GM12878 (cell line): ENCODE data around the gene TFR2. TPM values are rescaled to one million over a fixed set of nuclear protein-coding genes. Genes with fewer than 3 reads are reported as not detected.

Source experiments
- ATAC-seq: fragments of 200-7000 bp; cut with Tn5 transposase; 3 replicates; pipeline ENCODE4 v1.9.1; 2020; ENCODE audit warnings: mild to moderate bottlenecking, moderate library complexity
- BruUV-seq: library from RNA; stranded (reverse); fragments of 400-500 nt; replicated peaks from 2 replicates; lab custom pipeline; 2021; lab: Mats Ljungman, UMichigan
- CTCF ChIA-PET: fragments of 300-600 bp; sonication (Branson Sonifier 250); formaldehyde crosslinking; extraction: SDS; loops from one replicate; lab custom pipeline; 2021; ENCODE audit warnings: inconsistent platforms; lab: Yijun Ruan, JAX
- POLR2A ChIA-PET: fragments of 350-600 bp; formaldehyde crosslinking; extraction: SDS; loops from one replicate; lab custom pipeline; 2021; ENCODE audit warnings: inconsistent platforms; lab: Charles Lee
- RAD21 ChIA-PET: fragments of 300-600 bp; sonication (Branson Sonifier 250); formaldehyde crosslinking; loops from one replicate; lab custom pipeline; 2023; ENCODE audit warnings: antibody characterized with exemption; ENCODE audit not compliant: unreplicated experiment; lab: Charles Lee
- SMC1A ChIA-PET: fragments of 300-600 bp; sonication (Branson Sonifier 250); formaldehyde crosslinking; loops from one replicate; lab custom pipeline; 2023; ENCODE audit not compliant: unreplicated experiment, uncharacterized antibody; lab: Charles Lee
- DNase-seq: peaks from one replicate; pipeline ENCODE4 v3.0.0-alpha.2; 2011; ENCODE audit warnings: low read depth, low spot score
- FAIRE-seq: peaks from 3 replicates; lab custom pipeline; 2011; peaks lifted over from hg19 to GRCh38; lab: Jason Lieb, UNC
- H2AFZ ChIP-seq: 2 replicates; pipeline ENCODE4 v1.6.0; 2011; ENCODE audit warnings: low read depth, low read length, control low read depth; ENCODE audit not compliant: control insufficient read depth
- H3K27ac ChIP-seq: 2 replicates; pipeline ENCODE4 v1.5.1; 2011; ENCODE audit warnings: control low read depth; ENCODE audit not compliant: control insufficient read depth, insufficient read depth
- H3K27me3 ChIP-seq, 2 experiments: replicated peaks in 1 of 2; 2 replicates each; pipeline versions ENCODE4 v1.6.0 to v1.6.1; 2011; ENCODE audit warnings: low read length in 1 of 2; ENCODE audit not compliant: control insufficient read depth in 2 of 2, insufficient read depth in 2 of 2
- H3K36me3 ChIP-seq, 2 experiments: 2 replicates each; pipeline ENCODE4 v1.5.1; 2011; ENCODE audit warnings: low read length in 1 of 2; ENCODE audit not compliant: control insufficient read depth in 2 of 2, insufficient read depth in 2 of 2
- H3K4me1 ChIP-seq: 2 replicates; pipeline ENCODE4 v1.6.1; 2011; ENCODE audit warnings: mild to moderate bottlenecking, low read length, moderate library complexity, mixed read lengths; ENCODE audit not compliant: control insufficient read depth, insufficient read depth
- H3K4me2 ChIP-seq: 2 replicates; pipeline ENCODE4 v1.6.0; 2011; ENCODE audit warnings: control low read depth; ENCODE audit not compliant: control insufficient read depth, insufficient read depth
- H3K4me3 ChIP-seq: fragments of 200-600 bp; sonication (generic); 2 replicates; pipeline ENCODE4 v1.5.1; 2016
- H3K79me2 ChIP-seq: 2 replicates; pipeline ENCODE4 v1.6.0; 2011; ENCODE audit warnings: low read length; ENCODE audit not compliant: control insufficient read depth, insufficient read depth
- H3K9ac ChIP-seq: 2 replicates; pipeline ENCODE4 v1.8.0; 2011; ENCODE audit warnings: low read length, control low read depth, mixed read lengths; ENCODE audit not compliant: control insufficient read depth, insufficient read depth
- H3K9me3 ChIP-seq: replicated peaks from 3 replicates; pipeline ENCODE4 v1.5.1; 2011; ENCODE audit warnings: mild to moderate bottlenecking, low read length; ENCODE audit not compliant: control insufficient read depth, insufficient read depth
- H4K20me1 ChIP-seq: 2 replicates; pipeline ENCODE4 v1.6.0; 2011; ENCODE audit not compliant: control insufficient read depth, insufficient read depth
- BCL3 ChIP-seq: IDR thresholded peaks from 2 replicates; pipeline ENCODE4 v1.6.1; 2011; ENCODE audit warnings: borderline replicate concordance, low read depth, mild to moderate bottlenecking, moderate library complexity, low read length; ENCODE audit not compliant: insufficient read depth, poor library complexity, severe bottlenecking
- ELK1 ChIP-seq: IDR thresholded peaks from 2 replicates; pipeline ENCODE4 v1.6.1; 2012; ENCODE audit warnings: low read depth, low read length, improper control_type of control experiment
- MEF2B ChIP-seq: fragments of 450-650 bp; IDR thresholded peaks from 2 replicates; pipeline ENCODE4 v1.6.1; 2018; ENCODE audit warnings: mild to moderate bottlenecking, moderate library complexity; ENCODE audit not compliant: partially characterized antibody, poor library complexity, severe bottlenecking
- MXI1 ChIP-seq: fragments of 150-350 bp; IDR thresholded peaks from 2 replicates; pipeline ENCODE4 v1.6.1; 2011; ENCODE audit warnings: low read depth, mild to moderate bottlenecking, inconsistent platforms, low read length, improper control_type of control experiment
- NFYA ChIP-seq: IDR thresholded peaks from 2 replicates; pipeline ENCODE4 v1.6.1; 2011; ENCODE audit warnings: low read depth, mild to moderate bottlenecking, low read length, improper control_type of control experiment, borderline replicate concordance
- NR2F1 ChIP-seq: fragments of 450-650 bp; conservative IDR thresholded peaks from 2 replicates; pipeline ENCODE4 v1.6.1; 2017; ENCODE audit warnings: mild to moderate bottlenecking
- PKNOX1 ChIP-seq: fragments of 450-650 bp; IDR thresholded peaks from 2 replicates; pipeline ENCODE4 v1.6.1; 2016; ENCODE audit warnings: mild to moderate bottlenecking
- SIX5 ChIP-seq: IDR thresholded peaks from 2 replicates; pipeline ENCODE4 v1.6.1; 2011; ENCODE audit warnings: mild to moderate bottlenecking, low read depth, low read length, moderate library complexity; ENCODE audit not compliant: severe bottlenecking
- USF1 ChIP-seq: IDR thresholded peaks from 2 replicates; pipeline ENCODE4 v1.6.1; 2011; ENCODE audit warnings: borderline replicate concordance, low read depth, mild to moderate bottlenecking, moderate library complexity, mixed read lengths, low read length; ENCODE audit not compliant: insufficient read depth; ENCODE audit errors: extremely low read length
- ZNF622 ChIP-seq: fragments of 450-650 bp; IDR thresholded peaks from 2 replicates; pipeline ENCODE4 v1.6.1; 2017; ENCODE audit warnings: mild to moderate bottlenecking, inconsistent platforms
- WGBS: methylation state at CpG from one replicate; pipeline ENCODE4 v1.1.6; 2016; ENCODE audit warnings: low lambda C conversion rate; ENCODE audit not compliant: insufficient replicate concordance, insufficient coverage; ENCODE audit errors: missing lambda C conversion rate; 5-methylcytosine and 5-hydroxymethylcytosine counted together
- in situ Hi-C: fragments of 300-500 bp; cut with MboI; formaldehyde crosslinking; loops from 9 replicates; pipeline ENCODE4 v1.14.3; 2018; ENCODE audit warnings: mixed read lengths
- intact Hi-C: fragments of 100-400 bp; cut with micrococcal nuclease; formaldehyde crosslinking; loops from one replicate; pipeline ENCODE4 v1.14.2; 2022; ENCODE audit not compliant: unreplicated experiment
- polyA plus RNA-seq, 11 experiments: library from polyadenylated mRNA; depleted of rRNA in 4 of 11; unstranded in 6 of 11; stranded (reverse) in 5 of 11; fragments of >200 nt; fragmentation: Nextera tagmentation in 4 of 11; fragmentation: Illumina TruSeq in 1 of 11; extraction: Ambion mirVana in 4 of 11; extraction: Trizol in 1 of 11; gene quantifications; 1 replicate in 1 of 11; 2 replicates in 10 of 11; pipeline versions ENCODE4 v1.2.1 to v1.2.3, GENCODE V29; 2011 to 2016; ENCODE audit warnings: inconsistent platforms in 2 of 11, missing spikeins in 2 of 11, low read depth in 1 of 11
- total RNA-seq, 4 experiments: library from RNA; depleted of rRNA in 3 of 4; stranded (reverse); fragments of >200 nt in 3 of 4; fragmentation: Illumina TruSeq in 1 of 4; extraction: Trizol in 1 of 4; gene quantifications; 2 replicates each; pipeline versions ENCODE4 v1.2.1 to v1.2.3, GENCODE V29; 2013 to 2021
- TF ChIP-seq, protein P1 (sequence below): fragments of 450-650 bp; conservative IDR thresholded peaks from 2 replicates; pipeline ENCODE4 v1.6.1; 2017; ENCODE audit warnings: mild to moderate bottlenecking, moderate library complexity
- TF ChIP-seq, protein P2 (sequence below): fragments of 450-650 bp; IDR thresholded peaks from 2 replicates; pipeline ENCODE4 v1.6.1; 2016; ENCODE audit warnings: mild to moderate bottlenecking

Gene TFR2
- total and polyA plus RNA-seq, 10 of the 15 experiments (the other 5 are each of a cell fraction or from before 2014, with no cell fraction given) = 0.30 to 7.2 (median 1.8) TPM

DNA sequence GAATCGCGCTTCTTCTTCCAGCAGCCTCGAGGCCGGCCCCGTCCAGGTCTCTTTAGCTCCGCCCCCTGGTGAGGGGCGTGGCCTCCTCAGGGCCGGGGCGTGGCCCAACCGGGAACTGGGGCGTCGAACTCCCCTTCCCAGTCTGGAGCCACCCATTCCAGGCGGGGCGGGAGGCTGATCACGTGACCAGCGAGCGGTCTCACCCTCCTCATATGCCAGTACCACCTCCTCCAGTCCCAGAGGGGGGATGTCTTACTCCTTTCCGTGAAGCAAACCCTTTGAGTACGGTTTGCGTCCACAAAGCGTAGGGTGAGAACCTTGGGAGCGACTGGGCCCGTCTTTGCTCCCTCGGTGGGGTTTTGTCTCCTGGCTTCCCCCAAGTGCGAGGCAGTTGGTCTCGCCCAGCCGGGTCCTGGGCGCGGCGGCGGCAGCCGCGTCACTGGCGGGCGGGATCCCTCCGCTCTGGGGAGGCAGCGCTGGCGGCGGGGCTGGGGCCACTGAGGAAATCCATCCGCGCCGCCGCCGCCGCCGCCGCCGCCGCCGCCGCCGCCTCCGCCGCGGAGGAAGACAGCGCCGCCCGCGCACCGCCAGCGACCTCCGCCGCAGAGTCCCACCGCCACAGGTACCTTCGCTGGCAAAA is 32.1 kb upstream of the TFR2 start, which contains the start of gene GNB2:
Gene GNB2, plus strand, starts transcription at position 439 of the 640 bp plus-strand sequence. CDS start 2,526 bp downstream, outside the sequence.
- FAIRE-seq (peak; percentile 99), ATAC-seq (peak; percentile 72), DNase-seq (peak; percentile 95)
- CTCF ChIA-PET = interaction anchor here (0.9 to 1.3 kb wide), 5 partner anchors 16 to 39 kb away, joined by 3 to 6 read pairs (median 4); partner anchors contain the start of gene POP7
- Histone ChIP-seq H3K9ac (peak within 1 kb of the TSS; percentile 94), H2AFZ (peak within 1 kb of the TSS; percentile 98), H3K4me2 (peak within 1 kb of the TSS; percentile 72), H3K9me3 (no peaks in the 10 kb centered on the region), H3K27ac (peak within 1 kb of the TSS; percentile 92), H3K36me3 (peaks cover 4 to 17% of the 10 kb centered on the region in 2 experiments; a peak in 2 of 4 replicates), H4K20me1 (0 out of 2 replicates have a peak, but pooled peaks cover 3% of the 10 kb centered on the region), H3K79me2 (peaks cover 24% of the 10 kb centered on the region), H3K4me1 (no peaks in the 10 kb centered on the region; the same call in 1 of the 2 replicates), H3K27me3 (no peaks in the 10 kb centered on the region), H3K4me3 (peak within 1 kb of the TSS; percentile 98)
- BruUV-seq = no TSS peak
- POLR2A ChIA-PET = interaction anchor here (0.7 to 1.3 kb wide), 4 partner anchors 61 to 118 kb away, joined by 3 to 6 read pairs (median 4); partner anchors contain the start of genes FBXO24 and MOSPD3
- in situ Hi-C loops = no loop called here
- intact Hi-C loops = loop anchor here (2.0 kb wide), 1 partner anchor 61 kb away; the partner anchor contains the start of gene MOSPD3
- 1% methylated on average over 35 of the region's 65 CpGs for whole genome bisulfite sequencing
- RAD21 ChIA-PET = interaction anchor here (0.7 to 1.0 kb wide), 2 partner anchors 32 to 60 kb away, joined by 3 to 7 read pairs; partner anchors contain the start of gene POP7
- SMC1A ChIA-PET = interaction anchor here (0.6 to 1.0 kb wide), 4 partner anchors 9 to 244 kb away, joined by 3 read pairs; partner anchors contain the start of gene MOSPD3
- TF ChIP-seq USF1 (peak; percentile 94), ZNF622 (no peak), PKNOX1 (peak; percentile 58; the same call in 1 of the 2 replicates), SIX5 (peak; percentile 59), ELK1 (0 out of 2 replicates have a peak, but pooled peaks have one; percentile 37), MEF2B (peak; percentile 75), BCL3 (peak; percentile 44), NR2F1 (peak; percentile 86), NFYA (no peak), MXI1 (0 out of 2 replicates have a peak, but pooled peaks have one; percentile 31)
- TF ChIP-seq, protein P1, sequence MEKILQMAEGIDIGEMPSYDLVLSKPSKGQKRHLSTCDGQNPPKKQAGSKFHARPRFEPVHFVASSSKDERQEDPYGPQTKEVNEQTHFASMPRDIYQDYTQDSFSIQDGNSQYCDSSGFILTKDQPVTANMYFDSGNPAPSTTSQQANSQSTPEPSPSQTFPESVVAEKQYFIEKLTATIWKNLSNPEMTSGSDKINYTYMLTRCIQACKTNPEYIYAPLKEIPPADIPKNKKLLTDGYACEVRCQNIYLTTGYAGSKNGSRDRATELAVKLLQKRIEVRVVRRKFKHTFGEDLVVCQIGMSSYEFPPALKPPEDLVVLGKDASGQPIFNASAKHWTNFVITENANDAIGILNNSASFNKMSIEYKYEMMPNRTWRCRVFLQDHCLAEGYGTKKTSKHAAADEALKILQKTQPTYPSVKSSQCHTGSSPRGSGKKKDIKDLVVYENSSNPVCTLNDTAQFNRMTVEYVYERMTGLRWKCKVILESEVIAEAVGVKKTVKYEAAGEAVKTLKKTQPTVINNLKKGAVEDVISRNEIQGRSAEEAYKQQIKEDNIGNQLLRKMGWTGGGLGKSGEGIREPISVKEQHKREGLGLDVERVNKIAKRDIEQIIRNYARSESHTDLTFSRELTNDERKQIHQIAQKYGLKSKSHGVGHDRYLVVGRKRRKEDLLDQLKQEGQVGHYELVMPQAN = peak; percentile 93
- TF ChIP-seq, protein P2, sequence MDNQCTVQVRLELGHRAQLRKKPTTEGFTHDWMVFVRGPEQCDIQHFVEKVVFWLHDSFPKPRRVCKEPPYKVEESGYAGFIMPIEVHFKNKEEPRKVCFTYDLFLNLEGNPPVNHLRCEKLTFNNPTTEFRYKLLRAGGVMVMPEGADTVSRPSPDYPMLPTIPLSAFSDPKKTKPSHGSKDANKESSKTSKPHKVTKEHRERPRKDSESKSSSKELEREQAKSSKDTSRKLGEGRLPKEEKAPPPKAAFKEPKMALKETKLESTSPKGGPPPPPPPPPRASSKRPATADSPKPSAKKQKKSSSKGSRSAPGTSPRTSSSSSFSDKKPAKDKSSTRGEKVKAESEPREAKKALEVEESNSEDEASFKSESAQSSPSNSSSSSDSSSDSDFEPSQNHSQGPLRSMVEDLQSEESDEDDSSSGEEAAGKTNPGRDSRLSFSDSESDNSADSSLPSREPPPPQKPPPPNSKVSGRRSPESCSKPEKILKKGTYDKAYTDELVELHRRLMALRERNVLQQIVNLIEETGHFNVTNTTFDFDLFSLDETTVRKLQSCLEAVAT = peak; percentile 86
